ENCODE results near the gene OSBP2.

Gene OSBP2

DNA sequence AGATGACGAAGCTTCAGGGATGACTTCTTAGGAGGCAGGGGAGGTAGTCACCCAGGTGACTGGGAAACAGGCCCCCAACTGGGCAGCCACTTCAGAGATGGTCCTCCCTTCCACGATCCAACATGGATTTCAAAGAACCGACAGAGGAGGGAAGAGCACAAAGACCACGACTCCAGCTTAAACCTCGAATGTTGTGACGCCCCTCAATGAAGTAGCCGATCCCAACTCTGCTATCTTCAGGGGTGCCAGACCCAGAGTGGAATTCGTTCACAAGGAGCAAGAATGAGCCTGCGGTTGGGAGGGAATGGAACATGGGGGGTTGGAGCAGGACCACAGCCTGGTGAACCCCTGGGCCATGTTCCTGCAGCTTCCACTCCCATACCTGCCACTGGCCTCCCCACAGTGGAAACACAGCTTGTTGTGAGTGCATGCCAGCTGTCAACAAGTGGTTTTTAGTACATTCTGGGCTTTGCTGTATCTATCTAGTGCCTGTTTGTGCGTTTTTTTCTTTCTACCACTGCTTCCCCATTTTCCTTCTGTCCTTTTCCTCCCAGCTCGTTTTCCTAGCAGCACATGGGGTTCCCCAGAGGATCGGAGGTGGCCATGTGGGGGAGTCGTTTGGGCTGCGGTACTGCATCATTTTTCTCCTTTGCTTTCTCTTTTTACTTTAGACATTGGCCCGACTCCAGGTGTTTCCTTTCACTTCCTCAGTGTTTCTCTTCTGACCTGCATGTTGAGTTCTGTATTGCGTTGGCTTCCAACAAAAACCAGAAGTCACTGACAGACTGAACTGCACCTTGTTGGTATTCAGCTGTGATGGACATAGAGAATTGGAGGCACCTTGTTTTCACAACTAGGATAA lies 208.1 kb downstream of the OSBP2 start:
- Histone ChIP-seq H3K4ac (ENCODE audit: low read depth, low read length) (no peak overlapping the region), H3K79me2 (ENCODE audit: control insufficient read depth, insufficient read depth, low read length) (no peaks in the 10 kb centered on the region), H3K27me3 (ENCODE audit: insufficient read depth, low read length, poor library complexity) (no peaks in the 10 kb centered on the region), H3K4me2 (ENCODE audit: low read length) (no peak overlapping the region), H3K4me3 (ENCODE audit: low read length) (no peak overlapping the region), H3K18ac (ENCODE audit: low read length) (no peak overlapping the region), H2BK15ac (replicated peaks; ENCODE audit: low read depth) (no peak overlapping the region), H4K5ac (ENCODE audit: low read length) (no peak overlapping the region), H3K56ac (ENCODE audit: low read length) (no peak overlapping the region), H3K27ac (ENCODE audit: low read depth, low read length) (no peak overlapping the region), H3K36me3 (ENCODE audit: control insufficient read depth, insufficient read depth, low read length) (peaks cover 1% of the 10 kb centered on the region), H2AK5ac (ENCODE audit: low read length) (no peak overlapping the region), H3K23ac (ENCODE audit: low read length) (no peak overlapping the region), H4K8ac (ENCODE audit: low read depth, low read length) (no peak overlapping the region), H3K4me1 (ENCODE audit: control insufficient read depth, low read depth, low read length) (no peaks in the 10 kb centered on the region), H3K79me1 (ENCODE audit: low read length) (no peaks in the 10 kb centered on the region), H2BK5ac (ENCODE audit: low read length) (no peak overlapping the region), H2BK120ac (ENCODE audit: low read depth, low read length) (no peak overlapping the region), H3K9ac (ENCODE audit: low read length) (no peak overlapping the region)
- no peak for DNase-seq
- no CpG with 5 or more reads among the region's 16 CpGs for WGBS (ENCODE audit: extremely low coverage, insufficient coverage, low lambda C conversion rate)

DNA sequence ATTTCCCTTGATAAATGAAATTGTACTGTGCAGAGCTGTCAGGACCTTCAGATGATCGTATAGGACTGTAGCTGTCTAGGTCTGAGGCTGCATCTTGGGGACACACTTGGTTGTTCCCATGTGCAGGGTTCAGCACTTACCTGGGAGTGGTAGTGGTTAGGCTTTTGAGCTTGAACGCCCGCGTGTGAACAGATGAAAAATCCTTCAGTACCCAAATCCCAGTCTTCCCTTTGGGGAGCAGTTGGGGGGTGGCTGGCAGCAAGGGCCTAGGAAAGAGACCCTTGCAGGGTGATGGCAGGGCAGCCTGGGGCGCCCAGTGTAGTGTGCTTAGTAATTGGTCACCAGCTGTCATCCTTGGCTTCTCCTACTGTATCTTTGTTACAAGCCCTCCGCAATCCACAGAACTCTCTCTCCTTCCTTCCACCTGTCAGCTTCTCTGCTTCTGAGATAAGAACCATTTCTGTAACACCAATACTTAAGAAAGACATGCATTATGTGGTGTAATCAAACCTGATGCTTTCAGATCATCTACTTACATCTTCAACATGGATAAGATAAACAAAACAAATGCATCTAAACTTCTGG lies 209.3 kb downstream of the OSBP2 start:
- Histone ChIP-seq H2BK5ac (ENCODE audit: low read length) (no peak overlapping the region), H3K18ac (ENCODE audit: low read length) (no peak overlapping the region), H3K9ac (ENCODE audit: low read length) (no peak overlapping the region), H3K36me3 (ENCODE audit: control insufficient read depth, insufficient read depth, low read length) (peaks cover 1% of the 10 kb centered on the region), H3K4me3 (ENCODE audit: low read length) (no peak overlapping the region), H2BK120ac (ENCODE audit: low read depth, low read length) (no peak overlapping the region), H4K5ac (ENCODE audit: low read length) (no peak overlapping the region), H3K56ac (ENCODE audit: low read length) (no peak overlapping the region), H3K4me1 (ENCODE audit: control insufficient read depth, low read depth, low read length) (no peaks in the 10 kb centered on the region), H3K79me2 (ENCODE audit: control insufficient read depth, insufficient read depth, low read length) (no peaks in the 10 kb centered on the region), H3K27me3 (ENCODE audit: insufficient read depth, low read length, poor library complexity) (no peaks in the 10 kb centered on the region), H4K8ac (ENCODE audit: low read depth, low read length) (no peak overlapping the region), H2AK5ac (ENCODE audit: low read length) (no peak overlapping the region), H3K27ac (ENCODE audit: low read depth, low read length) (no peak overlapping the region), H3K4ac (ENCODE audit: low read depth, low read length) (no peak overlapping the region), H2BK15ac (replicated peaks; ENCODE audit: low read depth) (no peak overlapping the region), H3K23ac (ENCODE audit: low read length) (no peak overlapping the region), H3K79me1 (ENCODE audit: low read length) (no peaks in the 10 kb centered on the region), H3K4me2 (ENCODE audit: low read length) (no peak overlapping the region)
- WGBS (ENCODE audit: extremely low coverage, insufficient coverage, low lambda C conversion rate): no CpG with 5 or more reads among the region's 6 CpGs
- DNase-seq: no peak

DNA sequence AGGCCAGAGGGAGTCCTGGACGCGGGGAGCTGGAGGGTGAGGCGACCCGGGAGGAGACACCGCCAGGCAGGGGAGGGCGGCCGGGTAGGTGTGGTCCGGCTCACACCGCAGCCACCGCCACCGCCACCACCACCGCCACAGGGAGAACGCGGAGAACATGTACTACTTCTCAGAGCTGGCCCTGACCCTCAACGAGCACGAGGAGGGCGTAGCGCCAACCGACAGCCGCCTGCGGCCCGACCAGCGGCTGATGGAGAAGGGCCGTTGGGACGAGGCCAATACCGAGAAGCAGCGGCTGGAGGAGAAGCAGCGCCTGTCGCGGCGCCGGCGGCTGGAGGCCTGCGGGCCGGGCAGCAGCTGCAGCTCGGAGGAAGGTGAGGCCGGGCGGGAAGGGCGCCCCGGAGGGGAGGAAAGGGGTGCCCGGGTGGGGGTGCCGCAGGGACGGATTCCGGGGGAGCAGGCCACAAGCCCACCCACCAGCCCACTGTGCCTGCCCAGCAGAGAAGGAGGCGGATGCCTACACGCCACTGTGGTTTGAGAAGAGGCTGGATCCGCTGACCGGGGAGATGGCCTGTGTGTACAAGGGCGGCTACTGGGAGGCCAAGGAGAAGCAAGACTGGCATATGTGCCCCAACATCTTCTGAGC lies 211.1 kb downstream of the OSBP2 start:
- no peak for DNase-seq
- H3K79me2 ChIP-seq (ENCODE audit: control insufficient read depth, insufficient read depth, low read length): no peaks in the 10 kb centered on the region
- no peak overlapping the region for H3K23ac ChIP-seq (ENCODE audit: low read length)
- no peak overlapping the region for H3K56ac ChIP-seq (ENCODE audit: low read length)
- no peaks in the 10 kb centered on the region for H3K4me1 ChIP-seq (ENCODE audit: control insufficient read depth, low read depth, low read length)
- no peaks in the 10 kb centered on the region for H3K79me1 ChIP-seq (ENCODE audit: low read length)
- no peak overlapping the region for H2BK5ac ChIP-seq (ENCODE audit: low read length)
- H3K4me3 ChIP-seq (ENCODE audit: low read length): no peak overlapping the region
- H3K4me2 ChIP-seq (ENCODE audit: low read length): no peak overlapping the region
- no peak overlapping the region for H2AK5ac ChIP-seq (ENCODE audit: low read length)
- no peak overlapping the region for H2BK15ac ChIP-seq (replicated peaks; ENCODE audit: low read depth)
- WGBS (ENCODE audit: extremely low coverage, insufficient coverage, low lambda C conversion rate): no CpG with 5 or more reads among the region's 49 CpGs
- H3K4ac ChIP-seq (ENCODE audit: low read depth, low read length): no peak overlapping the region
- H2BK120ac ChIP-seq (ENCODE audit: low read depth, low read length): no peak overlapping the region
- H3K27me3 ChIP-seq (ENCODE audit: insufficient read depth, low read length, poor library complexity): no peaks in the 10 kb centered on the region
- H4K8ac ChIP-seq (ENCODE audit: low read depth, low read length): no peak overlapping the region
- H4K5ac ChIP-seq (ENCODE audit: low read length): no peak overlapping the region
- H3K18ac ChIP-seq (ENCODE audit: low read length): no peak overlapping the region
- H3K36me3 ChIP-seq (ENCODE audit: control insufficient read depth, insufficient read depth, low read length): peaks cover 1% of the 10 kb centered on the region
- H3K27ac ChIP-seq (ENCODE audit: low read depth, low read length): no peak overlapping the region
- no peak overlapping the region for H3K9ac ChIP-seq (ENCODE audit: low read length)

DNA sequence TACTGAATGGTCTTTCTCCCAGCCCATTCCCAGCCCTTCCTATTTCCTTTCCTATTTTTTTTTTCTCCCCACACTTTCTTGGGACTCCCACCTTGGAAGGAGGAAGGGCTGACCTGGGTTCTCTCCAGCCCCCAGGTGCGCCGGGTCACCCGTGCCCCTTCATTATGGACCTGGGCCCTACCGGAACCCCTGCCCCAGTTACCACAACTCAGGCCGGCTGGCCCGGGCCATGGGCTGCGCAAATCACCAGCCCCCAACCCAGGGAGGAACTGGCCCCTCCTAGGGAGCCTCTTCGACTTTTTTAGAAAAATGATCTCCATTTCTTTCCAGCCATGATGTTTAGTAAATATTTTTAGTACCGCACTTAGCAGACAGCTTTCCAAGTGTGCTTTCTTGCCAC lies 211.7 kb downstream of the OSBP2 start:
- DNase-seq: no peak
- Histone ChIP-seq H3K79me1 (ENCODE audit: low read length) (no peaks in the 10 kb centered on the region), H3K27me3 (ENCODE audit: insufficient read depth, low read length, poor library complexity) (no peaks in the 10 kb centered on the region), H3K18ac (ENCODE audit: low read length) (no peak overlapping the region), H3K4me2 (ENCODE audit: low read length) (no peak overlapping the region), H3K27ac (ENCODE audit: low read depth, low read length) (no peak overlapping the region), H2BK15ac (replicated peaks; ENCODE audit: low read depth) (no peak overlapping the region), H3K23ac (ENCODE audit: low read length) (no peak overlapping the region), H3K4ac (ENCODE audit: low read depth, low read length) (no peak overlapping the region), H2BK5ac (ENCODE audit: low read length) (no peak overlapping the region), H3K36me3 (ENCODE audit: control insufficient read depth, insufficient read depth, low read length) (peaks cover 1% of the 10 kb centered on the region), H2BK120ac (ENCODE audit: low read depth, low read length) (no peak overlapping the region), H3K56ac (ENCODE audit: low read length) (no peak overlapping the region), H3K9ac (ENCODE audit: low read length) (no peak overlapping the region), H3K4me3 (ENCODE audit: low read length) (no peak overlapping the region), H3K79me2 (ENCODE audit: control insufficient read depth, insufficient read depth, low read length) (no peaks in the 10 kb centered on the region), H3K4me1 (ENCODE audit: control insufficient read depth, low read depth, low read length) (no peaks in the 10 kb centered on the region), H4K5ac (ENCODE audit: low read length) (no peak overlapping the region), H4K8ac (ENCODE audit: low read depth, low read length) (no peak overlapping the region), H2AK5ac (ENCODE audit: low read length) (no peak overlapping the region)
- WGBS (ENCODE audit: extremely low coverage, insufficient coverage, low lambda C conversion rate): no CpG with 5 or more reads among the region's 9 CpGs

DNA sequence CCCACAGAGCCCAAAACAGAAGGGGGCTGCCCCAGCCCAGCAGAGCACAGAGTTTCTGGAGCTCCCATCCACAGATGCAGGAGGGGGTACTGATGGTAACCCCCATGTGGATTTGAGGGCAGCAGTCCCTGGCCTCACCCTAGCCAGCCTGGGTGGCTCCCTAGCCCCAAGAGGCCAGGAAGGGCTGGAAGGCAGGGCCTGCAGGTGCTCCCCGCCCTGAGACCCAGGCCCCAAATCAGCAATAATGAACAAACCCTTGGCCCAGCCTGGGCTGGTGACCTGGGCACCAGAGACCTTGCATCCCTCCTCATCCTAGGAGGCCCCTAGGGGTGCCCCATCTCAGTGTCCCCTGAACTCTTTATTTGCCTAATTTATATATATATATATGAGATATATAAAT lies 212.3 kb downstream of the OSBP2 start:
- H3K18ac ChIP-seq (ENCODE audit: low read length): no peak overlapping the region
- H2BK5ac ChIP-seq (ENCODE audit: low read length): no peak overlapping the region
- no peak overlapping the region for H3K27ac ChIP-seq (ENCODE audit: low read depth, low read length)
- no peak overlapping the region for H3K4ac ChIP-seq (ENCODE audit: low read depth, low read length)
- no peak overlapping the region for H4K8ac ChIP-seq (ENCODE audit: low read depth, low read length)
- no peak overlapping the region for H3K4me2 ChIP-seq (ENCODE audit: low read length)
- no peak overlapping the region for H3K56ac ChIP-seq (ENCODE audit: low read length)
- H3K79me2 ChIP-seq (ENCODE audit: control insufficient read depth, insufficient read depth, low read length): no peaks in the 10 kb centered on the region
- no peak overlapping the region for H2AK5ac ChIP-seq (ENCODE audit: low read length)
- H3K79me1 ChIP-seq (ENCODE audit: low read length): no peaks in the 10 kb centered on the region
- WGBS (ENCODE audit: extremely low coverage, insufficient coverage, low lambda C conversion rate): no CpG with 5 or more reads among the region's 1 CpG
- H4K5ac ChIP-seq (ENCODE audit: low read length): no peak overlapping the region
- H3K4me1 ChIP-seq (ENCODE audit: control insufficient read depth, low read depth, low read length): no peaks in the 10 kb centered on the region
- H3K36me3 ChIP-seq (ENCODE audit: control insufficient read depth, insufficient read depth, low read length): peaks cover 1% of the 10 kb centered on the region
- H3K23ac ChIP-seq (ENCODE audit: low read length): no peak overlapping the region
- H2BK120ac ChIP-seq (ENCODE audit: low read depth, low read length): no peak overlapping the region
- no peak overlapping the region for H3K4me3 ChIP-seq (ENCODE audit: low read length)
- H3K27me3 ChIP-seq (ENCODE audit: insufficient read depth, low read length, poor library complexity): no peaks in the 10 kb centered on the region
- no peak for DNase-seq
- H3K9ac ChIP-seq (ENCODE audit: low read length): no peak overlapping the region
- no peak overlapping the region for H2BK15ac ChIP-seq (replicated peaks; ENCODE audit: low read depth)

Measured in mesendoderm (in vitro differentiated cells).